Right atrium auricular region (tissue), 2 donors: Measurements from ENCODE around the gene GPR55. TPM values are rescaled to one million over a fixed set of nuclear protein-coding genes. Genes with fewer than 3 reads are reported as not detected.

Experiments
- DNase-seq: peaks from one replicate; pipeline ENCODE4 v3.0.0-alpha.2; 2019; ENCODE audit warnings: low spot score
- H3K27ac ChIP-seq, 2 donors: fragments of 200-600 bp; sonication (generic); 1 replicate in 1 of 2; 2 replicates in 1 of 2; pipeline ENCODE4 v1.5.1; 2016 to 2019
- H3K27me3 ChIP-seq, 2 donors: fragments of 200-600 bp; sonication (generic); one replicate each; pipeline versions ENCODE4 v1.5.1 to v1.6.0; 2017 to 2019
- H3K36me3 ChIP-seq: fragments of 200-600 bp; sonication (generic); one replicate; pipeline ENCODE4 v1.5.1; 2016
- H3K4me1 ChIP-seq, 2 donors: fragments of 200-600 bp; sonication (generic); one replicate each; pipeline versions ENCODE4 v1.5.1 to v1.6.0; 2017 to 2019
- H3K4me3 ChIP-seq, 2 donors: fragments of 200-600 bp; sonication (generic); 1 replicate in 1 of 2; 2 replicates in 1 of 2; pipeline ENCODE4 v1.5.1; 2017 to 2019; ENCODE audit warnings: mild to moderate bottlenecking in 1 of 2, moderate library complexity in 1 of 2
- H3K9me3 ChIP-seq, 2 donors: fragments of 200-600 bp; sonication (generic); one replicate each; pipeline ENCODE4 v1.5.1; 2019
- total RNA-seq, 2 donors: library from RNA; depleted of rRNA; stranded (reverse); fragments of >200 nt; gene quantifications; one replicate each; pipeline ENCODE4 v1.1.0, GENCODE V29; 2016
- TF ChIP-seq, protein P1 (sequence below), 2 donors: fragments of 200-600 bp; sonication (generic); IDR thresholded peaks; one replicate each; pipeline ENCODE4 v1.5.1; 2019; ENCODE audit warnings: antibody characterized with exemption in 2 of 2

Gene GPR55
- total RNA-seq, 2 donors from 2014 or later: not detected

- peaks cover 0 to 50% of the 10 kb centered on the region in 2 donors for H3K4me1 ChIP-seq
- no peaks in the 10 kb centered on the region for H3K36me3 ChIP-seq
- no peak overlapping the region for H3K27ac ChIP-seq
- TF ChIP-seq, protein P1, sequence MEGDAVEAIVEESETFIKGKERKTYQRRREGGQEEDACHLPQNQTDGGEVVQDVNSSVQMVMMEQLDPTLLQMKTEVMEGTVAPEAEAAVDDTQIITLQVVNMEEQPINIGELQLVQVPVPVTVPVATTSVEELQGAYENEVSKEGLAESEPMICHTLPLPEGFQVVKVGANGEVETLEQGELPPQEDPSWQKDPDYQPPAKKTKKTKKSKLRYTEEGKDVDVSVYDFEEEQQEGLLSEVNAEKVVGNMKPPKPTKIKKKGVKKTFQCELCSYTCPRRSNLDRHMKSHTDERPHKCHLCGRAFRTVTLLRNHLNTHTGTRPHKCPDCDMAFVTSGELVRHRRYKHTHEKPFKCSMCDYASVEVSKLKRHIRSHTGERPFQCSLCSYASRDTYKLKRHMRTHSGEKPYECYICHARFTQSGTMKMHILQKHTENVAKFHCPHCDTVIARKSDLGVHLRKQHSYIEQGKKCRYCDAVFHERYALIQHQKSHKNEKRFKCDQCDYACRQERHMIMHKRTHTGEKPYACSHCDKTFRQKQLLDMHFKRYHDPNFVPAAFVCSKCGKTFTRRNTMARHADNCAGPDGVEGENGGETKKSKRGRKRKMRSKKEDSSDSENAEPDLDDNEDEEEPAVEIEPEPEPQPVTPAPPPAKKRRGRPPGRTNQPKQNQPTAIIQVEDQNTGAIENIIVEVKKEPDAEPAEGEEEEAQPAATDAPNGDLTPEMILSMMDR (IDR thresholded peaks at IDR 0.05): no peak
- H3K4me3 ChIP-seq: no peak overlapping the region
- no peaks in the 10 kb centered on the region for H3K27me3 ChIP-seq
- no peak for DNase-seq
- H3K9me3 ChIP-seq: no peaks in the 10 kb centered on the region
Measured at GRCh38 chr2:230866756-230867523, 58.1 kb downstream of the GPR55 start.

DNA sequence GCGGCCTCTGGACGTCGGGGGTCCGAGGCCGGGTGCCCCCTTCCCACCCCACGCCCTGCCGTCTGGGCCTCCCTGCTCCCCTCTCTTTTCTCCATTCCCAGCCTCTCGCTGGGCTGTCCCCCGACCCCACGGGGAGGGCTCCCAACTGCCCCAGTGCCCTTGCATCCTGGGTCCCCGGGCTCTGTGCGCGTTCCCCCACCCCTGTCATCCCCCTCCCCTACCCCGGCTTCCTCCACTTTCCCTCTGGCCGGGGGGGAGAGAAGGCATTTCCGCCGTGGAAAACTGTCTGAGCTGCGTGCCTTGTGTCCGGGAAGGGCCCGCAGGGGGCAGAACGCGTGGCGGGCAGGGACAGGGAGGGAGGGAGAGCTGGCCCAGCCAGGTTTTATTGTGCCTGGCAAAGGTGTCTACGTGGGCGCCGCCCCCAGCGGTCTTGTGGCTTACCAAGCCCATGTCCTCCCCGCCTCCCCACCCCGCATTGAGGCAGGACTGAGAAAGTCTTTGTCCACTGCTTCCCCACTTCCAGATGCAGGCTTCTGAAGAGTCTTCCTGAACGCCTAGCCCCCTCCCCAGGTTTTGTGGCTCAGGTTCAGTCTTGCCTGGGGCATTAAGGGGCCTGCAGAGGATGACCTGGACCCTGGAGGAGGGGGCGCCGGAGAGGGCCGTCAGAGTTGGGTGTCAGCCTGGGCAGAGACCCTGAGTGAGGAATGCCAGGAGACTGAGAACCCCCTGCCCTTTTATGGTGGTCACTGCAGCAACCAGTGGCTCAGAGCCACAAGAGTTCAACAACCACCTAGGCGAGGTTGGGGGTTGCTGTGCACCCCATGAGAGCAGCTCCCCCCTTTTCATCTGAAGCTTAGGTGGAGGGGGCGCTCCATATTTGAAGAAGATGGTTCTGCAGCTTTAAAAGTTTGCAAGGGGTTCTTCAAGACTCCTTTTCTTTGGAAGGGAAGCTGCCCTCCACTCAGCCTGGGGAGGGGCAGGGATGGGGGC lies 59.0 kb downstream of the GPR55 start:
- Histone ChIP-seq H3K36me3 (no peaks in the 10 kb centered on the region), H3K27ac (peak overlapping the region in 1 of 2 donors; percentile 29), H3K4me3 (peak overlapping the region; percentile 71 to 73), H3K27me3 (no peaks in the 10 kb centered on the region), H3K4me1 (peaks cover 0 to 48% of the 10 kb centered on the region in 2 donors), H3K9me3 (no peaks in the 10 kb centered on the region)
- TF ChIP-seq, protein P1 (IDR thresholded peaks at IDR 0.05): peak in 1 of 2 donors; percentile 40
- DNase-seq: no peak

GRCh38 chr2:230865307-230865765 lies 59.7 kb downstream of the GPR55 start:
- Histone ChIP-seq H3K4me3 (peak overlapping the region; percentile 71 to 73), H3K36me3 (no peaks in the 10 kb centered on the region), H3K4me1 (peaks cover 0 to 41% of the 10 kb centered on the region in 2 donors), H3K27ac (peak overlapping the region in 1 of 2 donors; percentile 29), H3K9me3 (no peaks in the 10 kb centered on the region), H3K27me3 (no peaks in the 10 kb centered on the region)
- TF ChIP-seq, protein P1 (IDR thresholded peaks at IDR 0.05): no peak
- DNase-seq: no peak

DNA sequence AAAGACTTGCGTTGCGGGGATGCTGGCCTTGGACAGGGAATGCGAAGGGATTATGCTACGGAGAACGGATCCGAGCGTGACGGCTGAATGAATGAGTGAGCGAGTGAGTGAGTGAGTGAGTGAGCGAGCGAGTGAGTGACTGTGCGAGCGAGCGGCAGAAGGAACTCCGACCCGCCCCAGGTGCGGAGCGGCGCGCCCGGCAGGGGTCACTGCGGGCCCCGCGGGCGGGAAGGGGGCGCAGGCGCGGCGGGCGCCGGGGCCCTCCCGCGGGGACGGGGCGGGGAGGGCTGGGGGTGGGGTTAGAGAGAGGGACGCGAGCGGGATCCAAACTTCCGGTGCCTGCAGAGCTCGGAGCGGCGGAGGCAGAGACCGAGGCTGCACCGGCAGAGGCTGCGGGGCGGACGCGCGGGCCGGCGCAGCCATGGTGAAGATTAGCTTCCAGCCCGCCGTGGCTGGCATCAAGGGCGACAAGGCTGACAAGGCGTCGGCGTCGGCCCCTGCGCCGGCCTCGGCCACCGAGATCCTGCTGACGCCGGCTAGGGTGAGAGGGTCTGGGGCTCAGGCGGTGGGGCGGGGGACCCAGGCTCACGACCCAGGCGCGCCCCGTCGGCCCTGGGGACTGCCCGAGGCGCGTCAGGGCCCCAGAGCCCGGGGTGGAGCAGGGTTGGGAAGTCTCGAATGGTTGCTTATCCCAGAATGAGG lies 60.3 kb downstream of the GPR55 start, which contains the start of gene ITM2C:
TSS of gene ITM2C (plus strand) at position 338 of the 702 bp plus-strand sequence. CDS start at position 422, 84 bp downstream.
- Histone ChIP-seq H3K4me3 (peak within 1 kb of the TSS; percentile 71 to 73), H3K9me3 (no peaks in the 10 kb centered on the region), H3K27ac (peak within 1 kb of the TSS in 1 of 2 donors; percentile 29), H3K36me3 (no peaks in the 10 kb centered on the region), H3K27me3 (no peaks in the 10 kb centered on the region), H3K4me1 (peaks cover 0 to 35% of the 10 kb centered on the region in 2 donors)
- DNase-seq: no peak
- TF ChIP-seq, protein P1 (IDR thresholded peaks at IDR 0.05): peak; percentile 53

DNA sequence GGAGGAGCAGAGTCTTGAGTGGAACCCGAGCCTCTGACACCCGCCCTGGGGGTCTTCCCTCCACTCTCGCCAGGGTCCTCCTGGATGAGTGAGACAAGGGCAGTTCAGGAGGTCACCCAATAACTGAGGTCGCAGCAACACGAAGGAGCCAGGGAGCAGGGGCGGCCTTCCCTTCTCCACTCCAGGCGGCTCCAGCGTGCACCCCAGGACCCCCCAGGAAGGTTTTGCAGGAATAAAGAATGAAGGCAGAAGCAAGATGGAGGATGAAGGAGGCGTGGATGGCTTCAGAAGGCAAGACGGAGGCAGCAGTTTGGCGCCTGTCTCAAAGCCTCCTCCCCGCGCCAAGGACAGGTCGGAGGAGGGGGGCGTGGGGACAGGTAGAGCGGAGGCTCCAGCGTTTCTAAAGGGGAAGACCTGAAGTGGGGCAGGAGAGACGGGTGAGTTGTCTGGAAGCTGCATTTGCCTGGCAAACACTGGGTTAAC lies 60.9 kb downstream of the GPR55 start:
- peaks cover 0 to 5% of the 10 kb centered on the region in 2 donors for H3K9me3 ChIP-seq
- no peaks in the 10 kb centered on the region for H3K27me3 ChIP-seq
- no peak overlapping the region for H3K27ac ChIP-seq
- no peak for DNase-seq
- peaks cover 0 to 35% of the 10 kb centered on the region in 2 donors for H3K4me1 ChIP-seq
- TF ChIP-seq, protein P1 (IDR thresholded peaks at IDR 0.05): no peak
- no peaks in the 10 kb centered on the region for H3K36me3 ChIP-seq
- H3K4me3 ChIP-seq: peak overlapping the region; percentile 71 to 73
